H1 (cell line): ENCODE measurements around the gene OR2F1. TPM values are rescaled to one million over a fixed set of nuclear protein-coding genes. Genes with fewer than 3 reads are reported as not detected.

Source experiments
- BRCA1 ChIP-seq: IDR thresholded peaks from 2 replicates; pipeline ENCODE4 v1.6.1; 2012; ENCODE audit warnings: low read depth, low read length, improper control_type of control experiment
- CREB1 ChIP-seq: IDR thresholded peaks from 2 replicates; pipeline ENCODE4 v1.6.1; 2012; ENCODE audit warnings: inconsistent platforms
- E2F6 ChIP-seq: IDR thresholded peaks from 2 replicates; pipeline ENCODE4 v1.6.1; 2012; ENCODE audit warnings: inconsistent platforms
- SP2 ChIP-seq: IDR thresholded peaks from 2 replicates; pipeline ENCODE4 v1.6.1; 2012; ENCODE audit warnings: mild to moderate bottlenecking, low read length, inconsistent platforms
- TBP ChIP-seq: IDR thresholded peaks from 2 replicates; pipeline ENCODE4 v1.6.1; 2011; ENCODE audit warnings: low read depth, low read length, improper control_type of control experiment
- polyA plus RNA-seq, 7 experiments: library from polyadenylated mRNA; depleted of rRNA in 3 of 7; stranded (reverse) in 5 of 7; unstranded in 2 of 7; fragments of >200 nt in 5 of 7; fragments of 200-250 nt in 2 of 7; gene quantifications; 1 replicate in 5 of 7; 2 replicates in 1 of 7; 4 replicates in 1 of 7; pipeline versions ENCODE4 v1.2.1 to v1.2.3, GENCODE V29; 2011 to 2013; ENCODE audit warnings: missing spikeins in 2 of 7, mixed read lengths in 2 of 7
- total RNA-seq: library from RNA; stranded (reverse); fragmentation: NEBNext Ultra II Directional; extraction: Animal tissue kit (Norgen Biotek cat#: 25700); gene quantifications from 2 replicates; pipeline ENCODE4 v1.2.1, GENCODE V29; 2021

OR2F1 gene
- total and polyA plus RNA-seq, 2 of the 8 experiments (the other 6 are each of a cell fraction or from before 2014, with no cell fraction given) = 0.19 TPM; not detected in 1

DNA sequence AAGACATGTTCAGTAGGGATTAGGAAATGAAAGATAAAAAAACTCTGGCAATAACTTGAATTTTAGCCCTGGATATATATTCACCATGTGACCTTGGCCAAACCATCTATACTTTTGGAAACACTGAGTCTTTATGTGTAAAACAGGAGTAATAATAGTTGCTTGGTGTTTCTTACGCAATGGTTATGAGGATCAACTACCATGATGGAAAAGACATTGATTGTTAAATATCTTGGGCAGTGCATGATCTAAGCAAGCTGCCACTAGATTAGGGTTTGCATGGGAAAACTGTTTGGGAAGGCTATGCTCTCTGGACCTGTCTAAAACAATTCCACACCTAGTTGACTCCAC, 52.0 kb downstream of the OR2F1 start (continued):
- no peak for TF ChIP-seq E2F6
- no peak for TF ChIP-seq BRCA1
- no peak for TF ChIP-seq CREB1
- TF ChIP-seq TBP = no peak
- TF ChIP-seq SP2 = no peak
